MCF 10A (cell line): ENCODE measurements around the gene SIGLEC11. TPM values are rescaled to one million over a fixed set of nuclear protein-coding genes. Genes with fewer than 3 reads are reported as not detected.

Source experiments
- BruUV-seq: library from RNA; stranded (reverse); fragments of 400-500 nt; replicated peaks from 2 replicates; lab custom pipeline; 2021; lab: Mats Ljungman, UMichigan
- CTCF ChIA-PET: fragments of 300-600 bp; sonication (Branson Sonifier 250); formaldehyde crosslinking; extraction: SDS; loops from one replicate; lab custom pipeline; 2021; ENCODE audit warnings: antibody characterized with exemption, inconsistent platforms; lab: Yijun Ruan, JAX
- POLR2A ChIA-PET: fragments of 300-600, 350-650 bp; sonication (Branson Sonifier 250); formaldehyde crosslinking; extraction: SDS; loops from one replicate; lab custom pipeline; 2020; ENCODE audit warnings: antibody characterized with exemption, inconsistent platforms; lab: Yijun Ruan, JAX
- DNase-seq: peaks from one replicate; pipeline ENCODE4 v3.0.0-alpha.2; 2018; ENCODE audit not compliant: unreplicated experiment
- H3K27ac Mint-ChIP-seq: one replicate; pipeline ENCODE4 v1.8.0; 2022; ENCODE audit warnings: mild to moderate bottlenecking, low read depth, mixed read lengths; ENCODE audit not compliant: unreplicated experiment
- H3K27me3 Mint-ChIP-seq: one replicate; pipeline ENCODE4 v1.8.0; 2022; ENCODE audit warnings: mixed read lengths; ENCODE audit not compliant: insufficient read depth, unreplicated experiment
- H3K36me3 Mint-ChIP-seq: one replicate; pipeline ENCODE4 v1.8.0; 2022; ENCODE audit warnings: mild to moderate bottlenecking, moderate library complexity, mixed read lengths; ENCODE audit not compliant: insufficient read depth, unreplicated experiment
- H3K4me1 Mint-ChIP-seq: one replicate; pipeline ENCODE4 v1.8.0; 2022; ENCODE audit warnings: mixed read lengths; ENCODE audit not compliant: insufficient read depth, unreplicated experiment
- H3K4me3 Mint-ChIP-seq: one replicate; pipeline ENCODE4 v1.8.0; 2022; ENCODE audit warnings: mild to moderate bottlenecking, moderate library complexity, mixed read lengths; ENCODE audit not compliant: unreplicated experiment
- H3K9me3 Mint-ChIP-seq: one replicate; pipeline ENCODE4 v1.8.0; 2022; ENCODE audit warnings: mixed read lengths; ENCODE audit not compliant: unreplicated experiment
- CTCF ChIP-seq: fragments of 200-600 bp; IDR thresholded peaks from one replicate; pipeline ENCODE4 v1.8.0; 2022; ENCODE audit warnings: antibody characterized with exemption, mild to moderate bottlenecking; ENCODE audit not compliant: unreplicated experiment
- intact Hi-C: fragments of 100-400 bp; cut with micrococcal nuclease; formaldehyde crosslinking; loops from 2 replicates; pipeline ENCODE4 v1.14.1; 2022
- total RNA-seq: library from RNA; stranded (reverse); gene quantifications from 2 replicates; pipeline ENCODE4 v1.2.3, GENCODE V29; 2022

The SIGLEC11 gene
- total RNA-seq, 1 experiment from 2014 or later, result not detected

GRCh38 chr19:49999371-50000010 lies 38.5 kb upstream of the SIGLEC11 start:
- POLR2A ChIA-PET, result interaction anchor here (0.6 kb wide), 1 partner anchor 23 kb away, joined by 3 read pairs; no protein-coding TSS in a partner anchor
- intact Hi-C loops, result no loop called here
- BruUV-seq, result no TSS peak
- no peak for DNase-seq
- Mint-ChIP-seq H3K27me3 (no peaks in the 10 kb centered on the region), H3K36me3 (peaks cover 79% of the 10 kb centered on the region), H3K27ac (no peak overlapping the region), H3K9me3 (no peaks in the 10 kb centered on the region), H3K4me3 (no peak overlapping the region), H3K4me1 (peaks cover 6% of the 10 kb centered on the region)
- CTCF ChIA-PET, result interaction anchor here (1.2 kb wide), 1 partner anchor 137 kb away, joined by 4 read pairs; no protein-coding TSS in a partner anchor
- no peak for TF ChIP-seq CTCF

GRCh38 chr19:49997709-49998108 lies 36.7 kb upstream of the SIGLEC11 start:
- intact Hi-C loops, result no loop called here
- Mint-ChIP-seq H3K27ac (no peak overlapping the region), H3K4me3 (no peak overlapping the region), H3K4me1 (no peaks in the 10 kb centered on the region), H3K27me3 (no peaks in the 10 kb centered on the region), H3K9me3 (no peaks in the 10 kb centered on the region), H3K36me3 (peaks cover 77% of the 10 kb centered on the region)
- BruUV-seq, result no TSS peak
- TF ChIP-seq CTCF, result no peak
- ChIA-PET CTCF (interaction anchor here (0.5 kb wide), 1 partner anchor 248 kb away, joined by 3 read pairs; no protein-coding TSS in a partner anchor), POLR2A (no interaction called here)
- DNase-seq, result peak; percentile 45

GRCh38 chr19:49988433-49988832 lies 27.5 kb upstream of the SIGLEC11 start:
- H3K9me3 Mint-ChIP-seq, result no peaks in the 10 kb centered on the region
- intact Hi-C loops, result no loop called here
- no peaks in the 10 kb centered on the region for H3K27me3 Mint-ChIP-seq
- no TSS peak for BruUV-seq
- no peak overlapping the region for H3K27ac Mint-ChIP-seq
- peak; percentile 9 for DNase-seq
- no peak overlapping the region for H3K4me3 Mint-ChIP-seq
- no peaks in the 10 kb centered on the region for H3K4me1 Mint-ChIP-seq
- CTCF ChIA-PET, result interaction anchor here (0.7 to 1.0 kb wide), 2 partner anchors 34 to 316 kb away, joined by 3 read pairs; no protein-coding TSS in a partner anchor
- TF ChIP-seq CTCF, result no peak
- POLR2A ChIA-PET, result interaction anchor here (0.6 to 2.1 kb wide), 2 partner anchors 16 to 477 kb away, joined by 3 to 5 read pairs; no protein-coding TSS in a partner anchor
- H3K36me3 Mint-ChIP-seq, result peaks cover 24% of the 10 kb centered on the region

GRCh38 chr19:49988007-49988406 lies 27.0 kb upstream of the SIGLEC11 start:
- CTCF ChIA-PET, result interaction anchor here (1.0 kb wide), 1 partner anchor 34 kb away, joined by 3 read pairs; no protein-coding TSS in a partner anchor
- BruUV-seq, result no TSS peak
- POLR2A ChIA-PET, result interaction anchor here (0.6 to 2.1 kb wide), 4 partner anchors 16 to 477 kb away, joined by 3 to 5 read pairs (median 5); partner anchors contain the start of genes VRK3 and ZNF473
- no peak for TF ChIP-seq CTCF
- Mint-ChIP-seq H3K27me3 (no peaks in the 10 kb centered on the region), H3K9me3 (no peaks in the 10 kb centered on the region), H3K36me3 (peaks cover 24% of the 10 kb centered on the region), H3K4me1 (no peaks in the 10 kb centered on the region), H3K27ac (no peak overlapping the region), H3K4me3 (no peak overlapping the region)
- intact Hi-C loops, result no loop called here
- no peak for DNase-seq
